G401 (cell line): ENCODE measurements around the gene OR2AJ1. TPM values are rescaled to one million over a fixed set of nuclear protein-coding genes. Genes with fewer than 3 reads are reported as not detected.
A peak's percentile ranks its signal among the peaks of the same experiment; 100 is the strongest.
"Not testable (repeated sequence)": the region's sequence is repeated elsewhere in the genome, so short reads cannot be mapped to it uniquely, and the experiment has no call there.

Experiments used
- DNase-seq: peaks from one replicate; pipeline ENCODE4 v3.0.0-alpha.2; 2015; ENCODE audit warnings: low spot score
- in situ Hi-C: cut with HindIII; loops from 2 replicates; pipeline ENCODE4 v1.10.0; 2016; ENCODE audit warnings: low sequenced_read_pairs, mixed read lengths
- total RNA-seq: library from RNA; depleted of rRNA; stranded (reverse); fragments of >200 nt; shearing (Covaris generic); gene quantifications from 2 replicates; pipeline ENCODE4 v1.2.3, GENCODE V29; 2014; rRNA removed

Gene OR2AJ1
- not detected in 2 replicates for total RNA-seq

GRCh38 chr1:247924868-247925267, at the start of gene OR2AJ1:
OR2AJ1 (plus strand) TSS chr1:247924889; CDS start chr1:247933769, 8,880 bp downstream.
- in situ Hi-C loops: no loop called here
- DNase-seq: no peak

- no peak for DNase-seq
- in situ Hi-C loops: no loop called here
Observed at GRCh38 chr1:247883346-247883745, 41.3 kb upstream of the OR2AJ1 start.

GRCh38 chr1:247884797-247885413, 39.8 kb upstream of the OR2AJ1 start:
- in situ Hi-C loops: no loop called here
- DNase-seq: no peak

- in situ Hi-C loops: no loop called here
- no peak for DNase-seq
Observed at GRCh38 chr1:247895163-247895637, 29.5 kb upstream of the OR2AJ1 start, which contains the start of gene OR2W3. OR2W3 (plus strand) TSS chr1:247895587; CDS start chr1:247895587, 0 bp downstream.

- no peak for DNase-seq
- in situ Hi-C loops: no loop called here
Observed at GRCh38 chr1:247895976-247896375, 28.7 kb upstream of the OR2AJ1 start.

- no peak for DNase-seq
- in situ Hi-C loops: no loop called here
Observed at GRCh38 chr1:247904122-247904521, 20.6 kb upstream of the OR2AJ1 start.

- in situ Hi-C loops: no loop called here
- DNase-seq: no peak
Observed at GRCh38 chr1:247905181-247905580, 19.5 kb upstream of the OR2AJ1 start.

GRCh38 chr1:247905910-247906503, 18.7 kb upstream of the OR2AJ1 start:
- DNase-seq: no peak
- in situ Hi-C loops: no loop called here

GRCh38 chr1:247906504-247907047, 18.1 kb upstream of the OR2AJ1 start:
- in situ Hi-C loops: no loop called here
- no peak for DNase-seq

- no peak for DNase-seq
- in situ Hi-C loops: no loop called here
Observed at GRCh38 chr1:247908766-247909165, 15.9 kb upstream of the OR2AJ1 start.

- no peak for DNase-seq
- in situ Hi-C loops: no loop called here
Observed at GRCh38 chr1:247913786-247914185, 10.9 kb upstream of the OR2AJ1 start.

GRCh38 chr1:247914941-247915662, 9.6 kb upstream of the OR2AJ1 start:
- in situ Hi-C loops: no loop called here

GRCh38 chr1:247919952-247920351, 4.7 kb upstream of the OR2AJ1 start, which contains the start of gene OR2T8:
OR2T8 (plus strand) TSS chr1:247920252; CDS start chr1:247921018, 766 bp downstream.
- no peak for DNase-seq
- in situ Hi-C loops: no loop called here

More at GRCh38 chr1:247914941-247915662, 9.6 kb upstream of the OR2AJ1 start:
- no peak for DNase-seq

- in situ Hi-C loops: no loop called here
- no peak for DNase-seq
Observed at GRCh38 chr1:247923941-247924340, 748 bp upstream of the OR2AJ1 start.

GRCh38 chr1:247933989-247934388, 9.3 kb downstream of the OR2AJ1 start:
- no peak for DNase-seq
- in situ Hi-C loops: no loop called here

- no peak for DNase-seq
- in situ Hi-C loops: no loop called here
Observed at GRCh38 chr1:247935781-247936180, 11.1 kb downstream of the OR2AJ1 start.

GRCh38 chr1:247936415-247936814, 11.7 kb downstream of the OR2AJ1 start:
- in situ Hi-C loops: no loop called here
- DNase-seq: no peak

GRCh38 chr1:247936965-247937734, 12.5 kb downstream of the OR2AJ1 start:
- in situ Hi-C loops: not testable (repeated sequence)
- DNase-seq: peak; percentile 12

- in situ Hi-C loops: no loop called here
- no peak for DNase-seq
Observed at GRCh38 chr1:247942624-247943023, 17.9 kb downstream of the OR2AJ1 start.
